HG03064 (cell line): ENCODE results near the gene GLT6D1.

Experiments
- ATAC-seq: cut with Tn5 transposase; IDR thresholded peaks from one replicate; pipeline ENCODE4 v1.9.1; 2021; ENCODE audit warnings: low read depth; ENCODE audit not compliant: unreplicated experiment

GLT6D1 gene

GRCh38 chr9:135632841-135633240 lies 6.5 kb downstream of the GLT6D1 start:
- ATAC-seq = no peak

GRCh38 chr9:135624282-135624681 lies 15.1 kb downstream of the GLT6D1 start:
- ATAC-seq = no peak

GRCh38 chr9:135622415-135623020 lies 16.8 kb downstream of the GLT6D1 start:
- ATAC-seq = no peak

- no peak for ATAC-seq
Measured at GRCh38 chr9:135620558-135620957, 18.8 kb downstream of the GLT6D1 start.

GRCh38 chr9:135619599-135619886 lies 19.8 kb downstream of the GLT6D1 start:
- ATAC-seq = no peak

- no peak for ATAC-seq
Measured at GRCh38 chr9:135618866-135619598, 20.3 kb downstream of the GLT6D1 start.

- no peak for ATAC-seq
Measured at GRCh38 chr9:135617991-135618411, 21.3 kb downstream of the GLT6D1 start.

GRCh38 chr9:135617538-135617900 lies 21.8 kb downstream of the GLT6D1 start:
- ATAC-seq = no peak

GRCh38 chr9:135616619-135617537 lies 22.5 kb downstream of the GLT6D1 start:
- no peak for ATAC-seq

GRCh38 chr9:135615666-135616618 lies 23.4 kb downstream of the GLT6D1 start:
- no peak for ATAC-seq

GRCh38 chr9:135614821-135615665 lies 24.3 kb downstream of the GLT6D1 start:
- ATAC-seq = no peak

- ATAC-seq = no peak
Measured at GRCh38 chr9:135613946-135614805, 25.2 kb downstream of the GLT6D1 start.

- no peak for ATAC-seq
Measured at GRCh38 chr9:135612981-135613910, 26.1 kb downstream of the GLT6D1 start.

GRCh38 chr9:135612437-135612836 lies 26.9 kb downstream of the GLT6D1 start:
- no peak for ATAC-seq

GRCh38 chr9:135611875-135612209 lies 27.5 kb downstream of the GLT6D1 start:
- no peak for ATAC-seq

- no peak for ATAC-seq
Measured at GRCh38 chr9:135611142-135611874, 28.0 kb downstream of the GLT6D1 start.
